Large intestine (tissue), 3 donors: ENCODE data around the gene USP47. TPM values are rescaled to one million over a fixed set of nuclear protein-coding genes. Genes with fewer than 3 reads are reported as not detected.
A peak's percentile ranks its signal among the peaks of the same experiment; 100 is the strongest.

ENCODE experiments used
- DNase-seq, 2 donors: peaks; one replicate each; pipeline versions ENCODE4 v3.0.0 to v3.0.0-alpha.2; 2013
- H3K27ac ChIP-seq: one replicate; pipeline ENCODE4 v1.5.1; 2013; ENCODE audit warnings: low read length
- H3K27me3 ChIP-seq: 2 replicates; pipeline ENCODE4 v1.6.1; 2013; ENCODE audit warnings: low read length; ENCODE audit not compliant: control insufficient read depth, insufficient read depth
- H3K36me3 ChIP-seq: 2 replicates; pipeline ENCODE4 v1.6.1; 2013; ENCODE audit warnings: low read length; ENCODE audit not compliant: control insufficient read depth, insufficient read depth
- H3K4me1 ChIP-seq: one replicate; pipeline ENCODE4 v1.6.1; 2013; ENCODE audit warnings: low read length; ENCODE audit not compliant: control insufficient read depth, insufficient read depth
- H3K4me3 ChIP-seq: one replicate; pipeline ENCODE4 v1.5.1; 2013; ENCODE audit warnings: low read length
- H3K9me3 ChIP-seq: one replicate; pipeline ENCODE4 v1.6.1; 2013; ENCODE audit warnings: mild to moderate bottlenecking, low read depth, low read length, moderate library complexity; ENCODE audit not compliant: control insufficient read depth
- WGBS: methylation state at CpG from one replicate; pipeline ENCODE4 v1.1.5; 2013; ENCODE audit warnings: low lambda C conversion rate; ENCODE audit not compliant: insufficient coverage; 5-methylcytosine and 5-hydroxymethylcytosine counted together
- polyA plus RNA-seq: library from polyadenylated mRNA; unstranded; fragments of 120-200 nt; gene quantifications from one replicate; pipeline ENCODE4 v1.2.1, GENCODE V29; 2013

The USP47 gene
- polyA plus RNA-seq, 1 donor, result 64.1 TPM

DNA sequence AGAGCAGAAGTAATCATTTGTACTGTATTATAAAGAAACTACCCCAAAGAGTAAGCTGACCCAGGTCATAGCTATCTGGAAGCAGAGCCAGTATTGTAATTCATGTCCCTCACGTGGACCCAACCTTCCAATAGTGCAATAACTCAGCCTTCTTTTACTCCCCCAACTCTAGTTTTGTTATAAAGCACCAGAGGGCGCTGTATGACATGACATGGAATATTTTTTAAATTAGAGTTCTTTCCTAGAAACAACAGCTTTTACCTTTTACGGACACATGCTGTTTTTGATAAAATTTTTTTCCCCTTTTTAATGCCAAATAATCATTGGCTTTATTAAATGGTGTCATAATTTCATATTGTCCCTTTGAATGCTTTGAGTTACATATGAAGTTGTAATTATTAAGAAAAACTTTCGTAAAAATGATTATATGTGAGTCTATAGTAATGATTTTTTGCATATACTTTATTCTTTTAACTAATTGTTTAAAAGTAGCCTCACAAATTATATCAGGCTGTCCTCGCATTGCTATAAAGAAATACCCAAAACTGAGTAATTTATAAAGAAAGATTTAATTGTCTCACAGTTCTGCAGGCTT, 89.8 kb downstream of the USP47 start:
- WGBS, result 76% methylated on average over 3 of the region's 5 CpGs
- peaks cover 36% of the 10 kb centered on the region for H3K36me3 ChIP-seq
- no peaks in the 10 kb centered on the region for H3K4me1 ChIP-seq
- DNase-seq, result peak; percentile 5 to 26
- no peaks in the 10 kb centered on the region for H3K27me3 ChIP-seq
- no peak overlapping the region for H3K27ac ChIP-seq
- H3K4me3 ChIP-seq, result no peak overlapping the region
- H3K9me3 ChIP-seq, result no peaks in the 10 kb centered on the region

DNA sequence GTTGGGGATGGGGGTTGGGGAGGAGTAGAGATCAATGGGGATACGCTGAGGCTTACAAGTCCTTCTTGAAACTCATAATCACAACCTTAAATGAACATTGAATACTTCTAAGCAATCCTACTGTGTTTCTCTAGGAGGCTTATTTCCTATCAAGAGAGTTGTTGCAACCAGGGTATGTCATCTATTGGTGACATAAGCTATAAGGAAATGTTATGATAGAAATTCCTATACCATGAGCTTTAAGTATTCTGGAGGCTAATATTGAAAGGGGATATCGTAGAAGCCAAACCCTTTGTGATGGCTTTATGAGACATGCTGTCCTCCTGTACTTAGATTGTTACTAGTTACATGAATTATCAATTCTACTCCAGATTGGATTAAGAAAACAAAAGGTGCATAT, 93.8 kb downstream of the USP47 start:
- Histone ChIP-seq H3K36me3 (peaks cover 50% of the 10 kb centered on the region), H3K27ac (no peak overlapping the region), H3K4me1 (no peaks in the 10 kb centered on the region), H3K27me3 (no peaks in the 10 kb centered on the region), H3K9me3 (no peaks in the 10 kb centered on the region), H3K4me3 (no peak overlapping the region)
- no CpG with 5 or more reads among the region's 2 CpGs for WGBS
- no peak for DNase-seq

DNA sequence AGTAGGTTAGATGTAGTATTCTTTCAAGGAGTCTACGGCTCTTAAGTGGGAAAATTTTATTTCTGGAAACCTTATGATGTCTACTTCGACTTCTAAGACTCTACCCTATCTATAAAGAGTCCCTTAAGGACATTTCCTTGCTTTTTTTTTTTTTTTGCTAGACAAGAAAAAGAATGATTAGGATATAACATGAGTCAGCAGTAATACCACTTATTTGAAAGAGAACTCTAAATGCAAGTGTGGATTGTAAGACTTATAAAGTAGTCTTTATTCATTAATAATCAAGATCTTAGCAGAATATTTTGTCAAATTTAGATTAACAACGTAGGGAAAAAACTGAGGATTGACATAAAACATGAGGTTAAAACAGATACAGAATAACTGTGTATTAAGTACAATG, 95.7 kb downstream of the USP47 start:
- Histone ChIP-seq H3K4me3 (no peak overlapping the region), H3K27ac (no peak overlapping the region), H3K36me3 (peaks cover 54% of the 10 kb centered on the region), H3K27me3 (no peaks in the 10 kb centered on the region), H3K9me3 (no peaks in the 10 kb centered on the region), H3K4me1 (no peaks in the 10 kb centered on the region)
- 100% methylated on average over 1 of the region's 3 CpGs for WGBS
- no peak for DNase-seq

DNA sequence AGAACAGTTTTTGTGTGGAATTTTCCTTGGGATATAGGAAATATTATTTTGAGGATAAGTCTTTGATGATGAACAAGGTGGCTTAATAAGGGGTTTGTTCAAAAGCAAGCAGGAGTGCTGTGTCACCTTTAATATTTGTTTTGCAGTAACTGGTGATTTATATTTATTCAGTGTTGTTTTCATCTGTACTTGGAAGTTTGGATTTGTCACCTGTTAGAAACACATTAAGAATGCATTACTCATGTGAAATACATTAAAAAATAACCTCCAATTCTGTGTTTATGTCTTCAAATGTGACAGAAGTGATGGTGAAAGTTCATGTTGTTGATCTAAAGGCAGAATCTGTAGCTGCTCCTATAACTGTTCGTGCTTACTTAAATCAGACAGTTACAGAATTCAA, 96.2 kb downstream of the USP47 start:
- H3K27me3 ChIP-seq, result no peaks in the 10 kb centered on the region
- peaks cover 55% of the 10 kb centered on the region for H3K36me3 ChIP-seq
- no peak overlapping the region for H3K27ac ChIP-seq
- H3K4me3 ChIP-seq, result no peak overlapping the region
- no peaks in the 10 kb centered on the region for H3K9me3 ChIP-seq
- no peak for DNase-seq
- 88% methylated on average over 1 of the region's 1 CpG for WGBS
- H3K4me1 ChIP-seq, result no peaks in the 10 kb centered on the region

DNA sequence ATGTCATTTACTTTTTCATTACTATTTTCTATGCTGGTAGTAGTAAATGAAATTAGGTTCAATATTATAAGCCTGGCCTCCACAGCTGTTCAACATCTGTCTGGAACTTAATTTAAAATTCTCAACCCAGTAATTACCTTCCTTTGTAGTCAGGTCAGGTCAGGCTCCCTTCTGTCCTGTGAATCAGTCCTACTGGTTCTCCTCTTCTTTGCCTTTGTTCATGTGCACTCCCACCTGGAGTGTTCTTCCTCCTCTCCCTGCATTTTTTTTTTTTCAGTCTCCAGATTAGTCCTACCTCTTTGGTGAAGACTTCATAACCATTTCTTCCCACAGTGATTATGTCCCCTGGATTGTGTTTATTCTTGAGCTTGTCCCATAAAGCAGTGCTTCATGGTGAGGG, 98.8 kb downstream of the USP47 start:
- no peak overlapping the region for H3K4me3 ChIP-seq

DNA sequence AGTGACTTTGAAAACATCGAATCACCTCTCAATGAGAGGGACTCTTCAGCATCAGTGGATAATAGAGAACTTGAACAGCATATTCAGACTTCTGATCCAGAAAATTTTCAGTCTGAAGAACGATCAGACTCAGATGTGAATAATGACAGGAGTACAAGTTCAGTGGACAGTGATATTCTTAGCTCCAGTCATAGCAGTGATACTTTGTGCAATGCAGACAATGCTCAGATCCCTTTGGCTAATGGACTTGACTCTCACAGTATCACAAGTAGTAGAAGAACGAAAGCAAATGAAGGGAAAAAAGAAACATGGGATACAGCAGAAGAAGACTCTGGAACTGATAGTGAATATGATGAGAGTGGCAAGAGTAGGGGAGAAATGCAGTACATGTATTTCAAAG, 100.9 kb downstream of the USP47 start:
- H3K36me3 ChIP-seq, result peaks cover 56% of the 10 kb centered on the region
- no peak overlapping the region for H3K4me3 ChIP-seq
- no peak overlapping the region for H3K27ac ChIP-seq
- H3K4me1 ChIP-seq, result no peaks in the 10 kb centered on the region
- 100% methylated on average over 1 of the region's 3 CpGs for WGBS
- no peaks in the 10 kb centered on the region for H3K27me3 ChIP-seq
- no peaks in the 10 kb centered on the region for H3K9me3 ChIP-seq
- DNase-seq, result no peak

More for the DNA sequence above, 98.8 kb downstream of the USP47 start:
- no peak for DNase-seq
- H3K27me3 ChIP-seq, result no peaks in the 10 kb centered on the region
- peaks cover 55% of the 10 kb centered on the region for H3K36me3 ChIP-seq
- no peaks in the 10 kb centered on the region for H3K9me3 ChIP-seq
- no peak overlapping the region for H3K27ac ChIP-seq
- H3K4me1 ChIP-seq, result no peaks in the 10 kb centered on the region

DNA sequence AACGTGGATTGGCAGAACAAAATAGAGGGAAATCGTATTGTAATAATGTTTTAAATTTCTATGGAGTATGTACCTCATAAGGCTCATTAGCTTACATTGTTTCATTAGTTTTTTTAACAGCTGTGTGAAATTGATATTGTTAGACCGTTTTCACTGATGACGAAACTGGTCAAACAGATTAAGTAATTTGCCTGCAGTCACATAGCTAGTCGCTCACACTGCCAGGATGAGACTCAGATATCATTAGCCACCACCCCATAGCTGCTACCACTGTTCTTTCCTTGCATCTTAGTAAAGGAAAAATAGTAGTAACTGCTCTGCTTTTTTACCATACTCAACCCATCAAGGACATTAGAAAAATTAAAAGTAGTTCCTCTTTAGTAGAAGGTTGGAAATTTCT, 102.7 kb downstream of the USP47 start:
- peaks cover 44% of the 10 kb centered on the region for H3K36me3 ChIP-seq
- H3K27me3 ChIP-seq, result no peaks in the 10 kb centered on the region
- 80% methylated on average over 2 of the region's 5 CpGs for WGBS
- no peaks in the 10 kb centered on the region for H3K9me3 ChIP-seq
- no peak overlapping the region for H3K27ac ChIP-seq
- no peak for DNase-seq
- H3K4me1 ChIP-seq, result no peaks in the 10 kb centered on the region
- no peak overlapping the region for H3K4me3 ChIP-seq

DNA sequence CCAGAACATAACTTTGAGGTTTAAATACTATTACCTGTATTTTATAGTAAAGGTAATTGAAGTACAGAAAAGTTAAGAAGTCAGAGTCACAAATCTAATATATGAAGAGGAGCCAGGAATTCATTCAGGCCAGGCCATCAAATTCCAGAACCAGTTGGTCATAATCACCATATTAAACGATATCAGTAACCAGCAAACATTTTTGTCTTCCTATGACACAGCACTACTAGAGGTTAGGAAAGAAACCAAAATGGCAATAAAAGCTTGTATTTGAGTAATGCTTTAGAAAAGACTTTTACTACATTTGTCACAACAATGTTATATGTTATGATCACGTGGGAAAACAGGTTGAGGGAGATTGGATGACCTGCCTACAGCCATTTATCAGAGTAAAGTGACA, 104.4 kb downstream of the USP47 start:
- Histone ChIP-seq H3K4me3 (no peak overlapping the region), H3K27me3 (no peaks in the 10 kb centered on the region), H3K27ac (no peak overlapping the region), H3K36me3 (peaks cover 45% of the 10 kb centered on the region), H3K4me1 (no peaks in the 10 kb centered on the region), H3K9me3 (no peaks in the 10 kb centered on the region)
- no peak for DNase-seq
- 100% methylated on average over 1 of the region's 2 CpGs for WGBS

DNA sequence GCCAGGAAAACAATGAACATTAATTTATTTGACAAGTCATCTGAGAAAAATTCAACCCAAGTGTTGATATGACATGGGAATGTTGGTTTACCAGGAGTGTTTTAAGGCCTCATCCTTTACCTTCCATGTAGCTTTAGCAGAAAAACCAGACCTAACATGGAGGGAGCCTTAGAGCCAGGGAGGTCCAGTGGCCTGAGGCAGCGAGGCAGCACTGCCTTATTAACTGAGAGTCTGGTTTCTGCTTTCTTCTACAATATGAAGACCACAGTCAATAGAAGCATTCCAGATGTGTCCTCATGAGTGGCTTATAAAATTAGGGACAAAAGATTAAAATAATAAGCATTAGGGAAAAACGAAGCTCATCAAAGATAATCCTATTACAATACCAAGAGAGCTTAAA, 105.1 kb downstream of the USP47 start:
- Histone ChIP-seq H3K27me3 (no peaks in the 10 kb centered on the region), H3K4me3 (no peak overlapping the region), H3K36me3 (peaks cover 47% of the 10 kb centered on the region), H3K9me3 (no peaks in the 10 kb centered on the region), H3K4me1 (no peaks in the 10 kb centered on the region), H3K27ac (no peak overlapping the region)
- DNase-seq, result no peak
- 96% methylated on average over 2 of the region's 2 CpGs for WGBS

DNA sequence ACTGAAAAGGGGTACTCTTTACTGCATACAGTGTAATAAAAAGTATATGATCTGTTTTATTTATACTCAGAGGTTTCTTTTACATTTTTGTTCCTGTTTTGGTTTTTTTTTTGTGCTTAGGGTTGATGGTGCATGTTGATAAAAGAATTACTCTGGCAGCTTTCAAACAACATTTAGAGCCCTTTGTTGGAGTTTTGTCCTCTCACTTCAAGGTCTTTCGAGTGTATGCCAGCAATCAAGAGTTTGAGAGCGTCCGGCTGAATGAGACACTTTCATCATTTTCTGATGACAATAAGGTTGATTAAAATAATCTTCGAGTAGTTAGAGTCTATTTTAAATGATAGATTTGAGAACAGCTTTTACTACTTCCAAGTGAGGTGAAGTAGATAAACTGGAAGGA, 106.1 kb downstream of the USP47 start:
- H3K27ac ChIP-seq, result no peak overlapping the region
- 100% methylated on average over 1 of the region's 4 CpGs for WGBS
- H3K9me3 ChIP-seq, result no peaks in the 10 kb centered on the region
- peaks cover 45% of the 10 kb centered on the region for H3K36me3 ChIP-seq
- DNase-seq, result no peak
- H3K4me1 ChIP-seq, result no peaks in the 10 kb centered on the region
- H3K4me3 ChIP-seq, result no peak overlapping the region
- no peaks in the 10 kb centered on the region for H3K27me3 ChIP-seq

DNA sequence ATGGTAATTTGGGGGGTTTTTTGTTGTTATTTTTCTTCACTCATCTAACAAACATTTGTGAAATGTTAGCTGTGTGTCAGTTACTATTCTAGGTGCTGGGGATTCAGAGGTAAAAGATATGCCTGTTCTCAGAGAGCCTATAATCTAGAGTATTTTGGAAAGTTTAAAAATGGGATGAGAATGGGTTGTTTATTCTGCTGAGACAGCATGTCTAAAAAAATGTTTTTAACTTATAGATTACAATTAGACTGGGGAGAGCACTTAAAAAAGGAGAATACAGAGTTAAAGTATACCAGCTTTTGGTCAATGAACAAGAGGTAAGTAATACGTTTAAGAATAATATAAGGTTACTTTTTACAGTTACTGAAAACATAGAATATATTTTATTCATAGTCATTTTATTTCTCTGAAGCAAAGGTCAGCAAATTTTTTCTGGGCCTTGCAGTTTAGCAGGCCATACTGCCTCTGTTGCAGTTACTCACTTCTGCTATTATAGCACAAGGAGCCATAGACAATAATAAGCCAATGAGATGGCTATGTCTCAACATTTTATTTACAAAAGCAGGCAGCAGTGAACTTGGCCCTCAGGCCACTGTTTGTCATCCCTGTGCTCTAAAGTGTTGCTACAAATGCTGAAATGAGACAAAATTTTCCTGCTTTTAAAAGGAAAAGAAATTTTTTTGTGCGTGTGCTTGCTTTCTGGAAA, 106.6 kb downstream of the USP47 start:
- DNase-seq, result peak in 1 of 2 donors; percentile 39
- Histone ChIP-seq H3K9me3 (no peaks in the 10 kb centered on the region), H3K27ac (no peak overlapping the region), H3K36me3 (peaks cover 45% of the 10 kb centered on the region), H3K4me3 (no peak overlapping the region), H3K27me3 (no peaks in the 10 kb centered on the region), H3K4me1 (no peaks in the 10 kb centered on the region)
- 70% methylated on average over 1 of the region's 2 CpGs for WGBS
